IPS-18c (cell line): ENCODE measurements around the gene POU3F1.
"Not testable (repeated sequence)": the region's sequence is repeated elsewhere in the genome, so short reads cannot be mapped to it uniquely, and the experiment has no call there.

Experiments used
- H3K4me3 ChIP-seq: 2 replicates; pipeline ENCODE4 v1.7.0; 2013; ENCODE audit warnings: low read depth, mild to moderate bottlenecking, low read length, moderate library complexity; ENCODE audit not compliant: insufficient read depth
- H3K9me3 ChIP-seq: one replicate; pipeline ENCODE4 v1.6.1; 2013; ENCODE audit warnings: mild to moderate bottlenecking, low read length, moderate library complexity; ENCODE audit not compliant: control insufficient read depth, insufficient read depth

The POU3F1 gene

DNA sequence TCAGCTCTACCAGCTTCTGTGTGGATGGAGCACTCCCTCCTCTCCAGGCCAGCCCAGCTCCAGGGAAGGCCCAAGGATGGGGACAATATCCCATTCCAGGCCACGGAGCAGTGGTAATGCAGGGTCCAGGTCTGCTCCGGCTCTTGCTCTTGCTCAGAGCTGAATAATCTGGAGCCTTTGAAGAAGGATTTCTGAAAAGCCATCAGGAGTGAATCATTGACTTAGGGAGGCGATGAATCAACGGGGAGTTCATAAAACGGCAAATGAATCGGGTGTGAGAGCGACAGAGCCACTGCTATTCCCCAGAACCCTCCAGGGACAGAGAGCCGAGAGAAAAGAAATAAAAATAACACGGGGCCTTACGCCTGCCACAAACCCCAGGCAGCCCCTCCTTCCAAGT is 7.7 kb downstream of the POU3F1 start:
- Histone ChIP-seq H3K9me3 (peaks cover 2% of the 10 kb centered on the region), H3K4me3 (no peak overlapping the region)

DNA sequence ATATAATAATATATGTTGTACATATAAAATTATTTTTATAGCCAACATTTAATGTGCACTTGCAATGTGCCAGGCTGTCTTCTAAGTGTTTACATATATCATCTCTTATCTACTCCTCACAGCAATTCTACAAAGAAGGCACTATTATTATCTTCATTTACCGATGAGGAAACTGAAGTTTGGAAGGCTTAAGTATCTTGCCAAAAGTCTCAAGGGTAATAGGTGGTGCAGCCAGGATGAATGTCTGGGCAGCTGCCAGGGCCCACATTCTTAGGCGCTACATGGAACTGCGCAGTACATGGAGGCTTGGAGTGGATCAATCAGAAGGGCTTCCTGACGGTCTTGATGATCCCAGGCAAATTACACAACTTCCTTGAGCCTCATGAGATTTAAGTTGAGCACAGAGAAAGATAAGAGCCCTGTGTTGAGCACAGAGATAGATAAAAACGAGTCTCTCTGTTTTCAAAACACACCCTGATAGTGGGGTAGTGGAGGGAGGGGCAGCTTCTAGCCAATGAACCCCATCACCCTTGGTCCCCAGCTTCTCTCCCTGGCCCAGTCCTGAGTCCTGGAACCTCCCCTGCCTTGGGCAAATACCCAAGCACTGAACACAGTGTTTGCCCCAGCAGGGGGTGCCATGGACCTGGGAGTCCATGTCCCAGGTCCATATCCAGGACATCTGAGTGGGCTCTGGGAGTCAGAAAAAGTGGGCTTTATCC is 9.2 kb downstream of the POU3F1 start:
- H3K9me3 ChIP-seq, result peaks cover 2% of the 10 kb centered on the region
- H3K4me3 ChIP-seq, result no peak overlapping the region

DNA sequence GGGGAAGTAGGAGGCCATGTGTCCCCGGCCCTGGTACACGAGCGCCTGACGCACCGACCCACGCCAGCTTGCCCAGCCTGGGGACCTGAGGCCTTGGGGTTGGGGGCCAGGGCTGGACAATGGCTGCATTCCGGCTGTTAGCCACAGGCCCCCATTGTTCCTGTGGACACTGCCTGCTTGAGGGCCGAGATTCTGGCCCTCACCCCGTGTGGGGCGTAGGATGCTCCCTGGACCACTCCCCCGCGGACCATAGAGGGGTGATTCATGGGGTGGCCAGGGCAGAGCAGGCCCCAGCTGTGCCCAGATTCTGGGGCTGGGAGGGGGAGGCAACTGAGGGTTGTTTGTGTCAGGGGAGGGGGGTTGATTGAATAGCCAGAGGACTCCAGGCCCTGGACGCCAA is 11.7 kb downstream of the POU3F1 start:
- Histone ChIP-seq H3K9me3 (peaks cover 2% of the 10 kb centered on the region), H3K4me3 (no peak overlapping the region)

DNA sequence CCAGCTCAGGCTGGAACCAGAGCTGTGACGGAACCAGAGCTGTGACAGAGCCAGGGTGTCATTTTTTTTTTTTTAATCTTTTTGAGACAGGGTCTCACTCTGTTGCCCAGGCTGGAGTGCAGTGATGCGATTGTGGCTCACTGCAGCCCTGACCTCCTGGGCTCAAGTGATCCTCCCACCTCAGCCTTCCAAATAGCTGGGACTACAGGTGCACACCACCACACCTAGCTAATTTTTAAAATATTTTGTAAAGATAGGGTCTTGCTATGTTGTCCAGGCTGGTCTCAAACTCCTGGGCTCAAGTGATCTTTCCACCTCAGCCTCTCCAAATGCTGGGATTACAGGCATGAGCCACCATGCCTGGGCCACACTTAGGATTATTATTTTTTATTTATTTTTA is 13.6 kb downstream of the POU3F1 start:
- H3K9me3 ChIP-seq, H3K4me3 ChIP-seq: not testable (repeated sequence)

DNA sequence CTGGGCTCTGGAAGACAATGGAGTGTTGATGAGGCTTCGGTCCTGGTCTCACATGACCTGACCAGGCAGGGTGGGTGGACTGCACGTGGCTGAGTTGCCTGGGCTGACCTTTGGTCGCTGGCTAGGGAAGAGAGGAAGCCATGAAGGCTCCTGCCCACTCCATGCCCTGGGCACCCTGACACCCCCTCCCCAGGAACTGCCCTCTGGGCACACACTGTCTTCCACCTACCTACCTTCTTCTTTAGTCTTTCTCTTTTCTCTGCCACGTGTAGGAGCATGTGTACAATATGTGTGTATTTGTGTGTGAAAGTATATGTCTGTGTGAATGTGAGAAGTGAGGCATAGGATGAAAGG is 15.1 kb downstream of the POU3F1 start:
- no peak overlapping the region for H3K4me3 ChIP-seq
- H3K9me3 ChIP-seq, result no peaks in the 10 kb centered on the region

DNA sequence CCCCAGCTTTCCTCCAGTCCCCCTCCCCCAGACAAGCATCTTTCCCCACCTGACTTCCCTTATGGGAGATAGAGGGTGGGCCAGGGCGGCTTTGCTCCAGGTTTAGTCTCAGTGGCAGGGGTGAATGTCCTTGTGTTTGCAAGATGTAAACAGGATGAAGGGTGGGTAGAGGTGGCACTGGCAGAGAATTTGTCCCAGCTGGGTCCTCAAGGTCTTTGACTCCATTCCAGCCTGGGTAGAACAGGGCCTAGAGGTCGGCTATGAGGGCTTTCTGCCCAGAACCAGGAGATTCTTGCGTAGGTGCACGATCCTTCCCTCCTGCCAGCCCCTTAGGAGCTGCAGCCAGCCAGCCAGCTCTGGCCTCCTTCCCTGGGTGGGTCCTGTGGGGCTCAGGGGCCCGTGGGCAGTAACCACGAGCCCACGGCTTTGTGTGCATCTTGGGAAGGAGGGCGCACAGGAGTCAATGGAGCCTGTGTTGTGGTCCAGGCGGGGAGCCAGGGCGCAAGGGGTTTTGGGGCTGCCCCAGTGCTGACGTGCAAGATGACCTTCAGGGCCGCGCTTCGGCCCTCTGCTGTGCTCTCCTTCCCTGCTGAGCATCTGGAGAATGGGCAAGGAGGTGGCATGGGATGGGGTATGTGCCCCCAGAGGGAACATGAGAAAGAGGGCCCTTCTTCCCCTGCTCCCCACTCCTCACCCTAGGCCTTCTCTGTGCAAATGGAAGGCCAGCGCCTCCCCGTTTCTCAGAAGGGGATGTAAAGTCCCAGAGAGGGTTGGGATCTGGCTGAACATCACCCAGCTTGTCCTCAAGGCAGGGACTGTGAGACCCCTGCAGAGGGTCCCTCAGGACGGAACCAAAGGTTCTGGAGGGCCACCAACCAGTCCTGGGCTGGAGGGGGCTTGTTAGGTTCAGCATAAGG is 15.7 kb downstream of the POU3F1 start:
- Histone ChIP-seq H3K9me3 (no peaks in the 10 kb centered on the region), H3K4me3 (no peak overlapping the region)

DNA sequence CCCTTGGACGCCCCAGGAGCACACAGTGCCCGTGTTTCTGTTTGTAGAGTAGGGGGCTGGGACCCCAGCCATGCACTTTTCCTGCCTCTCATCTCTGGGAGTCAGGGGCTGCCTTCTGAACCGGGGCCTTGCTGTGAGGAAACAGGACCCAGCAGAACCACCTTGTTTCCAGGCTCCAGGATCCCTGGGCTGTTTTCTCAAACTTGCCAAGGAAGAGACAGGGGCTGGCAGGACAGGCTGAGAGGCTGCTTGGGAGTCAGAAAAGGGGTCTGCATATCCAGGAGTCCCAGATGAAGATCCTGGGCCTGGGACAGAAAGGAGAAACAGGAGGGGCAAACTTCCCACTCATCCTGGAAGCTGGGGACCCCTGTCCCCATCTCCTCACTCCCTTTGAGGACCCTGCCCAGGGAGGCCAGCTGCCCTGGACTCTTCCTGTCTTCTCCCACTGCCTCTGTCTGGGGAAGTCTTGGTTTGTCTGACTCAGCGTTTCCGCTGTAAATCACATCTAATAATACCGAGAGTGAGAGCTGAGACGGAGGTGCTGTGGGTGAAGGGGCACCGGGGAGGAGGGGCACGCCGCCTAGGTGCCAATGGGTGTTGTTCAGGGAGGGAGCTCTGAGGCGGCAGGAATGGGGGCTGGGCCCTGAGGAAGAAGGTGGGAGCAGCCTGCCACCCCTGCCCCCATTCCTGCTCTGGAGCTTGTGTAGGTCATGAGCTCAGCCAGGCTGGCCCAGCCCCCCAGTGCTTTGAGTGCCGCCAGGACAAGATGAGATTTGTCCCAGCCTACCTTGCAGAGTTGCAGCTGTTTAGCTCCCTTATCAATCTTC is 16.7 kb downstream of the POU3F1 start:
- Histone ChIP-seq H3K9me3 (no peaks in the 10 kb centered on the region), H3K4me3 (peak overlapping the region; percentile 25; the same call in 1 of the 2 replicates)

DNA sequence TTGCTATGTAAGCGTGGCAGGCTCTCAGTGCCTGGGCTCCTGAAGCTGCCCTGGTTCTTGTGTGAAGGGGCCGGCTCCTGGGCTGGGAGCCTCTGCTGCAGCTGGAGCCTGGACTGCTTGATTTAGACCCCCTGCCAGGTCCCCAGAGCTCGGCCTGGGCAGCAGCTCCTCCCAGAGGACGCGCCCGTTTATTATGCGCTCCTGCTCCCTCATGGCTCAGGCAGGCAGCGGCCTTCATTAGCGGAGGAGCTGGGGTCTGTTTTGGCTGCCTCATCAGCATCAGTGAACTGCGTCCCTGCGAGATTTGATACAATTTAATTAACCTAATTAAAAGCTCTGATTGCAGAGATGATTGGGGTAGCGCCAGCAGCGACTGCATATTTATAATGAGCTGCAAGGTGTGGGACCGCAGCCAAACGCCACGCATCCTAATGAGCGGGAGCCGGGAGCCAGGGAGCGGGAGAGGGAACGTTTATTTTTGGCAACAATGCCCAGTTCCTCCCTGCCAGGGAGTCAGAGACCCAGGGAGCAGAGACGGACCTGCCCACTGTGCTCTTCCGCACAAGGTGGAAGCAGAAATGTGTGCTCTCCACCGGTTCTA is 17.4 kb downstream of the POU3F1 start:
- H3K4me3 ChIP-seq, result peak overlapping the region; percentile 25; the same call in 1 of the 2 replicates
- no peaks in the 10 kb centered on the region for H3K9me3 ChIP-seq

DNA sequence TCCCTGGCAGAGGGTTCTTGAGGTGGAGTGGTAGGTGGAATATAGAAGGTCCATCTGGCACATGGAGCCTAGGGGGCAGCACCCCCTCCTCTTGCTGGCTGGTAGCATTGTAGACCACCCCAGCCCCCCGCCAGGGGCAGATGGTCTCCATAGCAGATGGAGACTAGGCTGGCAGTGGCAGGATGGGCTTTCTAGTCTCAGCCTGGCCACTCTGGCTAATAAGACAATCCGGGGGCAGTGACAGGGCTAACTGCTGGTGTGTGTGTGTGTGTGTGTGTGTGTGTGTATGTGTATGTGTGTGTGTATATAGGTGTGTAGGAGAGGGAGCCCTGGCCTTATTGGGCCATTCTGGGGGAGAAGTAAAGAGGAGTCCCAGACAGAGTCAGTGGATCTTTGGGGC is 17.9 kb downstream of the POU3F1 start:
- H3K4me3 ChIP-seq, result no peak overlapping the region
- H3K9me3 ChIP-seq, result no peaks in the 10 kb centered on the region

DNA sequence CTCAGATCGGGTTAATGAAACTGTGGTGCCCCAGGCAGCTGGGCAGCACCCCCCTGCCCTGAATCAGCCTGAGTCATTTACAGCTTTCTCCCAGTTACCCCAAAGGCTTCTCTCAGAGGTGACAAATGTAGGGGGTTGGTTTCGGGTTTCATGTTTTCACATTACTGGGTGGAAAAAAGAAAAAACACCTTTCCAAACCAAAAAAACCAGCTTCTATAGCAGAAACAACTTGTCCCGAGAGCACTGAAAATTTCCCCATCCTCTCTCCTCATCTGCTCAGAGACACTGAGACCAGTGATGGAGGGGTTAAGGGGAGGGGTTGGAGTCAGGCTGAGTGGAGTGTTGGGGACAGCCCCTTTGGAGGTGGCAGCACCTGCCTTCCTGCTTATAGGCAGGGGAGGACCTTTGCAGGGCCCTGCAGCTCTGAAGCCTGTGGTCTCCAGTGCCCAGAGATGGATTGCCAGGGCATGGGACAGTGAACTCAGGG is 18.4 kb downstream of the POU3F1 start:
- H3K9me3 ChIP-seq, result no peaks in the 10 kb centered on the region
- H3K4me3 ChIP-seq, result no peak overlapping the region

DNA sequence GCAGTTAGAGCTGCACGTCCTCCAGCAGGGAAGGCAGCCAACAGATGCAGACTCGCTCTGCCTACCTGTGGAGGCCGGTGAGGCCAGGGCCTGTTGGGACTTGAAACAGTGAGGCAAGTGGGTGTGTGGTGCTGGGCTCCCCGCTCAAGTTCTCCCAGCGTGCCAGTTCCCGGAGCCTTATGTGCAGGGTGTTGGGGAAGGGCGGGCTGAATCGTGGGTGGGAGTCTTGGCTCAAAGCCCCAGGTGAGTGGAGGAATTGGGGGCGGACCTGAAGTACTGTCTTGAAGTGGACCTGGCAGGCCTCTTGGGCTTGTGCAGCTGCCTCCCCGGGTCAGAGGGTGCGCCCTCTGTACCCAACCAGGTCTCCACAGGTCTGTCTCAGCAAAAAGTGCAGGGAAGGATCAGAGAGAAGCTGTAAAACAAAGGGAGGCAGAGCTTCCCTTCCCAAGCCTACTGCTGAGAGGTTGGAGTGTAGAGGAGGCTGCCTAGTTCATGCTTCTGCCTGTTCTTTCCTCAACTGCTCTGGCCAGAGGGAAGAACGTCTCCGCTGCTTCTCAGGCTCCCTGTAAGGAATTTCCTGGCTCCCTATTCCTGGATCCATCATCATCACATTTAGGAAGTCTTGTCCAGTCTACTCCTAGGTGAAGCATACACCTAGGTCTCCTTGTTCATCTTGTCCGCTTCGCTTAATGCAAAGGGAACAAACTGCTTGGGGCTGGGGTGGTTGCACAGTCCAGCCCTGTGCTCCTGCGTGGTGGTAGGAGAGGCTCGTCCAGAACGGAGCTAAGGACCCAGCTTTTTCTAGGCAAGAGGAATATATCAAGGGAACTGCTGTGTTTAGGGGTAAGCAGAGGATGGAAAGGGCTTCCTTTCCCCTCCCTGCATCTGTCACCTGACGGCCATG is 19.1 kb downstream of the POU3F1 start:
- H3K9me3 ChIP-seq, result no peaks in the 10 kb centered on the region
- no peak overlapping the region for H3K4me3 ChIP-seq

DNA sequence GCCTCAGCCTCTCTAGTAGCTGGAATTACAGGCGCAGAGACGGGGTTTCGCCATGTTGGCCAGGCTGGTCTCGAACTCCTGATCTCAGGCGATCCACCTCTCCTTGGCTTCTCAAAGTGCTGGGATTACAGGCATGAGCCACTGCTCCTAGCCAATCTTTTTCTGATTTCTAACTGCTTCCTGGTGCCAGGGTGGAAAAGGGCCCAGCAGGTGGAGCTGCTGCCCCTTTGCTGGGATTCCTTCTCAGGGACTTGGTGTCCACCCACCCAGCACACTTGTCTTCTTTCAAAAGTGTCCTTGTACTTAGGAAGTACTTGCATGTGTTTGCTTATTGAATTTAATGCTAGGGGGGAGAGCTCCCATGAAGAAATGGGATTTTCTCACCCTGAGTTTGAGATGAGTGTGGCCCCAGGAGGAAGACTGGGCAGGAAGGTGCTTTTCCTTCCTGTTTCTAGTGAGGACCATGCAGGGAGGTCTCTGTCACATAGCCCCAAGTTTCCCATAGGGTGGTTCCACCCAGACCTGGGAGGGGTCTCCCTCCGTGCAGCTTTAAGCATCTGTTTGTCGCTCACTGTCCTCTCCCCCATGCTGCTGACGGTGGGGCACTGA is 19.9 kb downstream of the POU3F1 start:
- no peak overlapping the region for H3K4me3 ChIP-seq

DNA sequence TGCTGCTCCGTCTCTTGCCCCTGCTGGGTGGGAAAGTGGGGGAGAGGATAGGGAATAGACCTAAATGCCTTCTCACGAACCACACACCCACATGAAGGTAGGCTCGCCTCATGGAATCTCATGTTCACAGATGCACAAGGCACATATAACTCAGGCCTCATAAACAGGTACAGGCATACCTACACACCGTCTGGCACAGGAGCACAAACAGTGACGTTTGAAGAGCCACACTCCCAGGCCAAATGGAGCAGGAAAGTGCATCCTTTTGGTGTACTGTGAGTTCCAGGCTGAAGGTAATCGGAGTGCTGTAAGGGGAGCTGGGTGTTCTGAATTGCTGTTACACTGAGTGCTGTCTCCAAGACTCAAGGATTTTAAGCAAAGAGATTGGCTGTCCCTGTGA is 20.9 kb downstream of the POU3F1 start:
- H3K4me3 ChIP-seq, result no peak overlapping the region
- no peaks in the 10 kb centered on the region for H3K9me3 ChIP-seq

More for the DNA sequence above, 19.9 kb downstream of the POU3F1 start:
- no peaks in the 10 kb centered on the region for H3K9me3 ChIP-seq

DNA sequence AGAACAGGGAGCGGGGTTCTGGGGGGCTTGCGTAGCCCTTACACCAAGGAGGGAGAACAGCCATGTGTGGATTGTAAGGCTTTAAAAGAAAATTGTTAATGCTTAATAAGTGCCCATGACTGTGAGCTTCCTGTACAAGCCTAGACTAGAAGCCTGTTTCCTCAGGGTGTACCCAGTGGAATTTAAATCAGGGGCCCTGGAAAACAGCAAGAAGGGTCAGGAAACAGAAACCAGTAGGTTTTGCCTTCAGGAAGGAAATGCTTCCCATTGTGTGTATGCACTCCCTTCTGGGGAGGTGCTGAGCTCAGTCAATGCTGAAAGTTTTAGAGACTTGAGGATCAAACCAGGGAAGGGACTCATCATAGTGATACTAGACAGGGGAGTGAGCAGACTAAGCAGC is 21.4 kb downstream of the POU3F1 start:
- Histone ChIP-seq H3K9me3 (no peaks in the 10 kb centered on the region), H3K4me3 (no peak overlapping the region)

DNA sequence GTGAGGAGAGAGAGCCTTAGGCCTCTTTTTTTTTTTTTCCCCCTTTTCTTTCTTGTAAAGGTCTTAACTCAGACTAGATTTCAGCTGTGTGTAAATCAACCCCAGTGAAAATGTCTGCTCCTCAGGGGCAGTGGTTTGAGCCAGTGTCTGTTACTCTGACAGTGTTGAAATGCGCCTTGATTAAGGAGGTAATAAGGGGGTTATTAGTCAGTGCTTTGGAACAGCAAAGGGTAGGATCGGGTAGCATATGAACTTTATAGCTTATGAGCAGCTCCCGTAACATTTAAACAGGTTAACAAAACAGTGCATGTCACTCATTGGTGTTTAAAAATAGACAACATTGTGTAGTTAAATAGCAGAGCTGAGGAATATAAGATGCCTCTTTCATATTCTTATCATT is 23.8 kb downstream of the POU3F1 start:
- Histone ChIP-seq H3K4me3 (no peak overlapping the region), H3K9me3 (no peaks in the 10 kb centered on the region)

DNA sequence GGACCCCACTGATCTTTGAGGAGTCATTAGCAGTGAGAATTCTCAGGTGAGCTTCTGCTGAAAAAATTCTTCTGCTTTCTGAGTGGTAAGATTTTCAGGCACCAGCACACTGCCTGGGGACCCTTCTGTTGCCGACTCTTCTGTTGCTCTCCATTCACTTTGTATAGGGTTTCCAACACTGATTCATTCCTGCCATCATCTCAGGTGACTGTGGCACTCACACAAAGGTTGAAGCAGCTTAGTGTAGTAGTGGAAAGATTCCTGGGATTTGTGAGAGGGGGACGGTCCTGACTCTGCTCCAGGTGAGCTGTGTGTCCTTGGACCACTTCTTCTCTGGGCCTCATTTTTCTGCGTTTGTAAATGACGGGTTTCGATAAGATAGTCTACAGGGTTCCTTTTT is 24.6 kb downstream of the POU3F1 start:
- no peak overlapping the region for H3K4me3 ChIP-seq
- no peaks in the 10 kb centered on the region for H3K9me3 ChIP-seq
